OCI-LY7 (cell line): ENCODE data around the gene SPOCK1.

Experiments used
- EZH2phosphoT487 ChIP-seq: fragments of 200-600 bp; sonication (generic); IDR thresholded peaks from 2 replicates; pipeline ENCODE4 v1.6.1; 2018; ENCODE audit warnings: low read depth, borderline replicate concordance, mild to moderate bottlenecking, mixed run types, antibody characterized with exemption, low read length, moderate library complexity, mixed read lengths
- TF ChIP-seq, protein P1 (sequence below): fragments of 200-600 bp; sonication (generic); conservative IDR thresholded peaks from 2 replicates; pipeline ENCODE4 v1.5.1; 2014; ENCODE audit warnings: mild to moderate bottlenecking, antibody characterized with exemption, low read length, moderate library complexity, mixed read lengths

DNA sequence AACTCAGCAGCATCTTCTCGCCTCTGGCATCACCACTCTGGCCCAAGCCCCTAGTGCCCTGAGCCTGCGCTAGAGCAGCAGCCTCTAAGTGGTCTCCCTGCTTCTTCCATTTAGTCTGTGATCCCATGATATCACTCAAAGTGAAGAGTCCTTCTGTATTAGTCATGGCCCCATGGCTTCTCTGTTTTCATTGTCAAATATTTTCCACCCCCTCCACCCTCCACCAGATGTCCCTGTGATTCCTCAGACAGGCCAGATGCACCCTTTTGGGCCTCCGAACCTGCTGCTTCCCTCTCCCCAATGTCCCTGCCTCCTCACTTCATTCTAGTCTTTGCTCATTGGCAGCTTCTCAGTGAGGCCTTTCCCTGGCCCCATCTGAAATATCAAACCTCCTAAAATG lies 299.2 kb downstream of the SPOCK1 start:
- TF ChIP-seq, protein P1, sequence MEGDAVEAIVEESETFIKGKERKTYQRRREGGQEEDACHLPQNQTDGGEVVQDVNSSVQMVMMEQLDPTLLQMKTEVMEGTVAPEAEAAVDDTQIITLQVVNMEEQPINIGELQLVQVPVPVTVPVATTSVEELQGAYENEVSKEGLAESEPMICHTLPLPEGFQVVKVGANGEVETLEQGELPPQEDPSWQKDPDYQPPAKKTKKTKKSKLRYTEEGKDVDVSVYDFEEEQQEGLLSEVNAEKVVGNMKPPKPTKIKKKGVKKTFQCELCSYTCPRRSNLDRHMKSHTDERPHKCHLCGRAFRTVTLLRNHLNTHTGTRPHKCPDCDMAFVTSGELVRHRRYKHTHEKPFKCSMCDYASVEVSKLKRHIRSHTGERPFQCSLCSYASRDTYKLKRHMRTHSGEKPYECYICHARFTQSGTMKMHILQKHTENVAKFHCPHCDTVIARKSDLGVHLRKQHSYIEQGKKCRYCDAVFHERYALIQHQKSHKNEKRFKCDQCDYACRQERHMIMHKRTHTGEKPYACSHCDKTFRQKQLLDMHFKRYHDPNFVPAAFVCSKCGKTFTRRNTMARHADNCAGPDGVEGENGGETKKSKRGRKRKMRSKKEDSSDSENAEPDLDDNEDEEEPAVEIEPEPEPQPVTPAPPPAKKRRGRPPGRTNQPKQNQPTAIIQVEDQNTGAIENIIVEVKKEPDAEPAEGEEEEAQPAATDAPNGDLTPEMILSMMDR, result no peak
- no peak for TF ChIP-seq EZH2phosphoT487
